Left colon (tissue), 2 donors: ENCODE measurements around the gene RIMS4. TPM values are rescaled to one million over a fixed set of nuclear protein-coding genes. Genes with fewer than 3 reads are reported as not detected.

Experiments used
- ATAC-seq: fragments of 200-7000 bp; cut with Tn5 transposase; one replicate; pipeline ENCODE4 v1.9.1; 2020; ENCODE audit warnings: mild to moderate bottlenecking, moderate library complexity
- DNase-seq, 2 donors: peaks; one replicate each; pipeline ENCODE4 v3.0.0-alpha.2; 2020
- intact Hi-C, 2 donors: fragments of 100-400 bp; cut with DNase I in 1 of 2; cut with micrococcal nuclease in 1 of 2; formaldehyde crosslinking; loops; one replicate each; pipeline versions ENCODE4 v1.11.2 to v1.14.0; 2022; cut with DNase I, micrococcal nuclease
- total RNA-seq, 2 donors: library from RNA; stranded (reverse); fragmentation: NEBNext Ultra II Directional; extraction: Animal tissue kit (Norgen Biotek cat#: 25700); gene quantifications; one replicate each; pipeline ENCODE4 v1.2.1, GENCODE V29; 2021
- donor health status: DM: no; HTN: no; CAD: no.
- donor health status: DM: yes; HTN: yes; CAD: no.

RIMS4 gene
- total RNA-seq, 2 donors from 2014 or later, result 0.56 to 1.2 TPM

- ATAC-seq (no peak), DNase-seq (no peak)
- intact Hi-C loops, result no loop called here
Observed at GRCh38 chr20:44731657-44732056, 78.7 kb downstream of the RIMS4 start.

DNA sequence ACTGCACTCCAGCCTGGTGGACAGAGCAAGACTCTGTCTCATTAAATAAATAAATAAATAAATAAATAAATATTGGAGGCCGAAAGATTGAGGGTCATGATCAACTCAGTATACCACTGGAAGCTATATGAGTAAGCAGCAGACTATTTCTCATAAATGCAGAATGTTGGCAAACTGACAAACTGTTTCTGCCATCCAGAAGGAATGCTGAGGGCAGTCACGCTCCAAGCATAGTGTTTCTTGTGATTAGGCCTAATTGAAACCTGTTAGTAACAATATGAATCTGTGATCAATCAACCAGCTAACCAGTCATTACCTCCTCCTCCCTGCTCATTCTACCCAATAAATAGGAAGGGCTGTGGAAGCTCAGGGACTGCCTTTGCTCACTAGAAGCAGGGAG, 79.9 kb downstream of the RIMS4 start:
- no peak for ATAC-seq
- DNase-seq, result no peak
- intact Hi-C loops, result no loop called here

GRCh38 chr20:44728801-44729443, 81.4 kb downstream of the RIMS4 start:
- intact Hi-C loops, result no loop called here
- peak; percentile 59 for ATAC-seq
- DNase-seq, result peak in 1 of 2 donors; percentile 56

DNA sequence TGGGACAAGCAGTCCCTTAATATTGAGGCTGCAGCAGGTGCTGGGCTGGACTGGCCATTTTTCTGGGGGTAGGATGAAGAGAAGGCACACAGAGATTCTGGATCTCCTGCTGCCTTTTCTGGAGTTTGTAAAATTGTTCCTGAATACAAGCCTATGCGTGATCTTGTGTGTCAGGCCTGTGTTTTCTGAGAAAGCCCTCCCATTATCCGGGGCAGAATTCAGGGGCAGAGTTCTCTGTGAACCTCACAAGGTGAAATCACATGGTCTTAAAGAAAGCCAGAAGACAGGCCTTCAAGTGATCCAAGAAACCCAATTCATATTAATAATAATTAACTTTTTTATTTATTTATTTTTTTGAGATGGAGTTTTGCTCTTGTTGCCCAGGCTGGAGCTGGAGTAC, 82.7 kb downstream of the RIMS4 start:
- no peak for DNase-seq
- no peak for ATAC-seq
- intact Hi-C loops, result no loop called here

- intact Hi-C loops, result no loop called here
- no peak for ATAC-seq
- no peak for DNase-seq
Observed at GRCh38 chr20:44727039-44727438, 83.3 kb downstream of the RIMS4 start.

- DNase-seq (no peak), ATAC-seq (no peak)
- intact Hi-C loops, result no loop called here
Observed at GRCh38 chr20:44725837-44726236, 84.5 kb downstream of the RIMS4 start.

GRCh38 chr20:44724423-44725091, 85.8 kb downstream of the RIMS4 start:
- intact Hi-C loops, result no loop called here
- no peak for DNase-seq
- no peak for ATAC-seq

- DNase-seq (no peak), ATAC-seq (no peak)
- intact Hi-C loops, result no loop called here
Observed at GRCh38 chr20:44723798-44724362, 86.5 kb downstream of the RIMS4 start.

DNA sequence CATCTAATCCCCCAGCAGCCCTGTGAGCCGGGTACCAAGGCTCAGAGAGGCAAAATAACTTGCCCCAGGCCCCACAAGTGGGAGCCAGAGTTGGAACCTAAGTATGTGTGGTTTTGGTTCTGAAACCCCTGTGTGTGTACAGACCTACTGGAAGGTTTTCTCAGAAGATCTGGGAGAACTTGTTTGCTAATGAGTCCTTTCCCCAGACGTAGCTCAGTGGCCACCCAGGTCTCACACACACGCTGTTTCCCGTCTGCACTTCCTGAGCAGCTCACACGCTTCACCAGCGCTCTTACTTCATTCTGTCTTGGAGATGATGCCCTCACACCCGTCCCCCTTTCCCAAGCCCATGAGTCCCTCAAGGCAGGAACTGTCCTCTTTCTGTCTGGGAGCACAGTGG, 87.0 kb downstream of the RIMS4 start:
- no peak for DNase-seq
- intact Hi-C loops, result no loop called here

DNA sequence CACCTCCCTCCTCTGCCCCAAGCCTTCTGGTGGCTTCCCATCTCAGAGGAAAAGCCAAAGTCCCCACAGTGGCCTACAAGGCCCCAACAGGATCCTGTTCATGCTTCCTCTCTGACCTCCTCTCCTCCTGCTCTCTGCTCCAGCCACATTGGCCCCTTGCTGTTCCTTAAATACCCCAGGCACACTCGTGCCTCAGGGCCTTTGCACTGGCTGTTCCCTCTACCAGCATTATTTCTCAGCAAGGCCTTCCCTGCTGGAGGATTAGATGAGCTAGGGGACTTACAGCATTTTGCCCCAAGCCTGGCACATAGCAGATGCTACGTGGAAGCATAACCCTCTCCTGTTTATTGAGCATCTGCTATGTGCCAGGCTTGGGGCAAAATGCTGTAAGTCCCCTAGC, 87.4 kb downstream of the RIMS4 start:
- intact Hi-C loops, result no loop called here
- ATAC-seq, result no peak

More for the DNA sequence above, 87.0 kb downstream of the RIMS4 start:
- ATAC-seq, result no peak

GRCh38 chr20:44721785-44722054, 88.6 kb downstream of the RIMS4 start:
- ATAC-seq, result no peak
- DNase-seq, result no peak
- intact Hi-C loops, result no loop called here

More for the DNA sequence above, 87.4 kb downstream of the RIMS4 start:
- DNase-seq, result no peak

DNA sequence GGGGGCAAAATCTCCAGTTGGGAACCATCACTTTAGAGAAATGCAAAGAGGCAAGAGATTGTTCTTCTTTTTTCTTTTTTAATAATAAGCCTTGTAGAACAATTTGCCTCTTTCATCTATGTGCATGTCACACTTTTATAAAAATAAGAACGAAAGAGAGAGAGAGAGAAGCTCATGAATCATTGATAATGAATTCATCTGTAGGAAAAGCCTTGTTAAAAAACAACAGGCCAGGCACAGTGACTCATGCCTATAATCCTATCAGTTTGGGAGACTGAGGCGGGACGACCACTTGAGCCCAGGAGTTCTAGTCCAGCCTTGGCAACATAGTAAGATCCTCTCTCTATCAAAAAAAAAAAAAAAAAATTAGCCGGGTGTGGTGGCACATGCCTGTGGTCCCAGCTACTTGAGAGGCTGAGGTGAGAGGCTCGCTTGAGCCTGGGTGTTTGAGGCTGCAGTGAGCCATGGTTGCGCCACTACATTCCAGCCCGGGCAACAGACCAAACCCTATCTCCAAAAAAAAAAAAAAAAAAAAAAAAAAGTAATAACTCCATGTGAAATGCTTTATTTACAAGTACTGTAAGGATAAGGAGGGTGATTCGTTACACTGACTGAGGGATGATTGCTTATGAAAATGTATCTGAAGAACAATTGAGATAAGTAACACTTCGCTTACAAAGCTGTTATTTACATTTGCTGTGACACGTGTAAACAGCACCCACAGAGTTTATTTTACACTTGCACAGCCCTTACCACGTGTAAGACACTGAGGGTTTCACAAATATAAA, 89.2 kb downstream of the RIMS4 start:
- intact Hi-C loops, result no loop called here
- DNase-seq, result no peak
- ATAC-seq, result no peak

GRCh38 chr20:44720621-44720996, 89.7 kb downstream of the RIMS4 start:
- ATAC-seq, result no peak
- intact Hi-C loops, result no loop called here
- no peak for DNase-seq

DNA sequence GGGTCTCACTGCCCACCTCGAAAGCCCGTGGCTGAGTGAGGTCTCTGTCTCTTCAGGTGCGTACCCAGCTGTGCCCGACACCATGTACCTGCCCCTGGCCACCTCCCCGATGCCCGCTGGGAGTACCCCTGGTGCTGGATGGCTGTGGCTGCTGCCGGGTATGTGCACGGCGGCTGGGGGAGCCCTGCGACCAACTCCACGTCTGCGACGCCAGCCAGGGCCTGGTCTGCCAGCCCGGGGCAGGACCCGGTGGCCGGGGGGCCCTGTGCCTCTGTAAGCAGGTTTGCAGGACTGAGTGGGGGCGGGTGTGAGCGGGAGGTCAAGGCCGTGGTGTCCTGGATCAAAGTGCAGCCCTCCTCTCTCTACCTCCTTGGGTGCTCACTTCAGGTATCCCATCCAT, 90.5 kb downstream of the RIMS4 start:
- ATAC-seq (no peak), DNase-seq (no peak)
- intact Hi-C loops, result no loop called here

DNA sequence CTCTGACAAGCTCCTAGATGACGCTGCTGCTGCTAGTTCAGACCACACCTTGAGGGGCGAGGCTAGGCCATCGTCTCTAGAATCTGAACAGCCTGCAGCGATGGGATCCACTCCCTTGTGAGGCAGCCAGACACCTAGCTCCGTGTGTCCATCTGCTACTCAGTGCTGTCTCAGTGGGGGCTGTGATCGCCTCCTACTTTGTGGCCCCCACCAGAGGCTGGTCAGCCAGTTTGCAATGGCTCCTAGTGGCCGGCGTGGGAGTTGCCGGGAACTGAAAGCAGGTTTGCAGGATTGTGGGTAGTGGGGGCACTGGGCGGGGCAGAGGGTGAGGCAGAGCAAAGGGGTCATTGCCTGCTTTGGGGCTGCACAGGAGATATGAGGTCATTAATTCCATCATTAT, 92.4 kb downstream of the RIMS4 start:
- DNase-seq, result no peak

GRCh38 chr20:44716309-44717106, 93.8 kb downstream of the RIMS4 start:
- intact Hi-C loops, result no loop called here
- DNase-seq, result no peak
- ATAC-seq, result no peak

More for the DNA sequence above, 92.4 kb downstream of the RIMS4 start:
- intact Hi-C loops, result no loop called here
- ATAC-seq, result no peak

- no peak for ATAC-seq
- no peak for DNase-seq
- intact Hi-C loops, result no loop called here
Observed at GRCh38 chr20:44715499-44716308, 94.6 kb downstream of the RIMS4 start.

DNA sequence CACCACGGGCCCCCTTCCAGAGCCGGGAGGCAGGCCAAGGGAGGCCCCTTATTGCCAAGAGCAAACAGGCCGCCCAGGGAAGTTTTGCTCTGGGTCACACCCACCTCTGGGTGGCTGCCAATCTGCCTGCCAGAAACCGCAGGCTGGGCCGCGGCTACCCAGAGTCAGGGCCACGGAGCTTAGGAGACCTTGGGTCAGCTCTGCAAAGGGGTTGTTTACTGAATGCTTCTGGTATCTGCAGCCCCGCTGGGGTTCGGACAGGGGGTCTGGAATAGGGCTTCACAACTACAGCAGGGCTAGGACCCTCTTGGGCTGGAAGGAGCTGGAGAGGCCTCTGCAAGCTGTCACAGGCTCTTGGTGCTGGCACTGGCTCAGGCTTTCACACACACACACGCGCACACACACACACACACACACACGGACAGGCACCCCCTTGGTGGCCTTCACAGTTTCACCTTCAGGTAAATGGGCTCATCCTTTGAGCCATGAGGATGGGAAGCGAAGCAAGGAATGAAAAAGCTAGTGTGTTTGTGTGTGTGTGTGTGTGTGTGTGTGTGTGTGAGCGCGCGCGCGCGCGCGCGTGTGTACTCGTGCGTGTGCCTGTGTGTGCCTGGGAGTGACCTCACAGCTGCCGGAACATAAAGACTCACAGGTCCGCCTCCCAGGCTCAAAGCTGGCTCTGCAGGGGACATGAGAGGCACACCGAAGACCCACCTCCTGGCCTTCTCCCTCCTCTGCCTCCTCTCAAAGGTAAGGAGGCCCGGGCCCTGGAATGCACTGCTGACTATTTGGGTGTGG, 95.4 kb downstream of the RIMS4 start, which contains the start of gene CCN5:
CCN5 (plus strand) TSS at position 669 of the 798 bp plus-strand sequence; CDS start at position 691, 22 bp downstream.
- intact Hi-C loops, result no loop called here
- peak; percentile 98 for ATAC-seq
- peak; percentile 82 to 94 for DNase-seq
